Activated CD8-positive, alpha-beta memory T cell treated with anti-CD3 and anti-CD28 coated beads for 36 hours (primary cell): Measurements from ENCODE around the gene OR4F15. TPM values are rescaled to one million over a fixed set of nuclear protein-coding genes. Genes with fewer than 3 reads are reported as not detected.

Experiments used
- CTCF ChIA-PET: fragments of 350-600 bp; sonication (Branson Sonifier 250); formaldehyde crosslinking; loops from one replicate; lab custom pipeline; 2021; ENCODE audit warnings: antibody characterized with exemption; lab: Charles Lee
- POLR2A ChIA-PET: fragments of 350-600 bp; sonication (Branson Sonifier 250); formaldehyde crosslinking; loops from one replicate; lab custom pipeline; 2021; ENCODE audit warnings: antibody characterized with exemption; lab: Charles Lee
- total RNA-seq, 2 experiments: library from RNA; stranded (reverse); gene quantifications; one replicate each; pipeline ENCODE4 v1.2.3, GENCODE V29; 2021

Gene OR4F15
- total RNA-seq, 2 experiments from 2014 or later: not detected

GRCh38 chr15:101801048-101801447 lies 11.0 kb upstream of the OR4F15 start:
- CTCF ChIA-PET: no interaction called here
- POLR2A ChIA-PET: no interaction called here

- ChIA-PET POLR2A (no interaction called here), CTCF (no interaction called here)
Observed at GRCh38 chr15:101803209-101803608, 8.8 kb upstream of the OR4F15 start, which contains the start of gene OR4F6. Gene OR4F6, plus strand, starts transcription at chr15:101803509. Its CDS starts 2,211 bp downstream, at chr15:101805720.

- ChIA-PET CTCF (no interaction called here), POLR2A (no interaction called here)
Observed at GRCh38 chr15:101803676-101804075, 8.3 kb upstream of the OR4F15 start.

- ChIA-PET POLR2A (no interaction called here), CTCF (no interaction called here)
Observed at GRCh38 chr15:101804375-101804774, 7.6 kb upstream of the OR4F15 start.

- ChIA-PET CTCF (no interaction called here), POLR2A (no interaction called here)
Observed at GRCh38 chr15:101804941-101805340, 7.1 kb upstream of the OR4F15 start.

GRCh38 chr15:101805605-101806345 lies 6.2 kb upstream of the OR4F15 start:
- POLR2A ChIA-PET: no interaction called here
- CTCF ChIA-PET: no interaction called here

GRCh38 chr15:101807345-101807945 lies 4.6 kb upstream of the OR4F15 start:
- ChIA-PET CTCF (no interaction called here), POLR2A (no interaction called here)

GRCh38 chr15:101808201-101808600 lies 3.8 kb upstream of the OR4F15 start:
- ChIA-PET CTCF (no interaction called here), POLR2A (no interaction called here)

- POLR2A ChIA-PET: no interaction called here
- CTCF ChIA-PET: no interaction called here
Observed at GRCh38 chr15:101810456-101810855, 1.5 kb upstream of the OR4F15 start.

GRCh38 chr15:101810876-101811275 lies 1.1 kb upstream of the OR4F15 start:
- POLR2A ChIA-PET: no interaction called here
- CTCF ChIA-PET: no interaction called here

GRCh38 chr15:101813803-101814534 lies 2.0 kb downstream of the OR4F15 start:
- ChIA-PET CTCF (no interaction called here), POLR2A (no interaction called here)

GRCh38 chr15:101820781-101821180 lies 8.8 kb downstream of the OR4F15 start:
- ChIA-PET CTCF (no interaction called here), POLR2A (no interaction called here)

- ChIA-PET CTCF (no interaction called here), POLR2A (no interaction called here)
Observed at GRCh38 chr15:101827257-101827656, 15.3 kb downstream of the OR4F15 start.

- POLR2A ChIA-PET: no interaction called here
Observed at GRCh38 chr15:101828774-101829173, 16.8 kb downstream of the OR4F15 start.

GRCh38 chr15:101841656-101842055 lies 29.7 kb downstream of the OR4F15 start:
- POLR2A ChIA-PET: no interaction called here
- CTCF ChIA-PET: no interaction called here

More at GRCh38 chr15:101828774-101829173, 16.8 kb downstream of the OR4F15 start:
- CTCF ChIA-PET: no interaction called here

GRCh38 chr15:101844916-101845315 lies 32.9 kb downstream of the OR4F15 start:
- ChIA-PET POLR2A (no interaction called here), CTCF (no interaction called here)

- ChIA-PET POLR2A (no interaction called here), CTCF (no interaction called here)
Observed at GRCh38 chr15:101852356-101852755, 40.4 kb downstream of the OR4F15 start.
